WERI-Rb-1 (cell line): ENCODE data around the gene MAB21L1.

Source experiments
- DNase-seq: peaks from one replicate; pipeline ENCODE4 v3.0.0-alpha.2; 2020
- H3K27ac ChIP-seq: fragments of 250-450 bp; sonication (Bioruptor Pico); 2 replicates; pipeline ENCODE4 v1.5.1; 2020; ENCODE audit warnings: mild to moderate bottlenecking, moderate library complexity
- H3K27me3 ChIP-seq: fragments of 250-450 bp; sonication (Bioruptor Pico); 2 replicates; pipeline ENCODE4 v1.5.1; 2021; ENCODE audit warnings: mild to moderate bottlenecking, low read depth, moderate library complexity; ENCODE audit not compliant: insufficient read depth, severe bottlenecking
- H3K36me3 ChIP-seq: fragments of 250-450 bp; sonication (Bioruptor Pico); 2 replicates; pipeline ENCODE4 v1.5.1; 2020; ENCODE audit warnings: mild to moderate bottlenecking, moderate library complexity
- H3K4me3 ChIP-seq: 2 replicates; pipeline ENCODE4 v1.5.1; 2011; ENCODE audit warnings: low read depth, mild to moderate bottlenecking, control low read depth, low read length
- H3K9me3 ChIP-seq: fragments of 250-450 bp; sonication (Bioruptor Pico); 2 replicates; pipeline ENCODE4 v1.5.1; 2021; ENCODE audit warnings: mild to moderate bottlenecking, moderate library complexity; ENCODE audit not compliant: severe bottlenecking
- TF ChIP-seq, protein P1 (sequence below): IDR thresholded peaks from 2 replicates; pipeline ENCODE4 v1.5.1; 2011; ENCODE audit warnings: low read depth, mild to moderate bottlenecking, control low read depth, inconsistent platforms, low read length

The MAB21L1 gene

DNA sequence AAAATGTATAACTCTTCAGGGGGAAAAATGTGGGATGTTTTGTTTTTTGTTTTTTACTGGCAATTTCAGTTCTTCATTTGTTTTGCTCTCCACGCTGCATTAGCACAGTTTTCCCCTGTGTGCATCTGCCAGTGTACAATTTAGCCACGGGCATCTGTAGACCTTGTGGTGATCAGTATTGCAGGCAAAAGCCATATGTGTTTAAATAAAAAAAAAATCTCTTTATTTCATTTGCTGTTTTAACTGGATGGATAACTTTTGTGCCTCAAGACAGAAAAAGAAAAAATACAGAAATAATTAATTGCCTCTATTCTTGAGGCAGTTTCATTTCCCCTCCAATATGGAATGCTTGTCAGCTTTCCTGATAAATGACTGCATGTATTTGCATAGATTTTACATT, 7.9 kb upstream of the MAB21L1 start:
- no peak for DNase-seq
- H3K27me3 ChIP-seq: no peaks in the 10 kb centered on the region
- no peak overlapping the region for H3K4me3 ChIP-seq
- H3K36me3 ChIP-seq: no peaks in the 10 kb centered on the region
- H3K27ac ChIP-seq: peak overlapping the region; percentile 66
- TF ChIP-seq, protein P1, sequence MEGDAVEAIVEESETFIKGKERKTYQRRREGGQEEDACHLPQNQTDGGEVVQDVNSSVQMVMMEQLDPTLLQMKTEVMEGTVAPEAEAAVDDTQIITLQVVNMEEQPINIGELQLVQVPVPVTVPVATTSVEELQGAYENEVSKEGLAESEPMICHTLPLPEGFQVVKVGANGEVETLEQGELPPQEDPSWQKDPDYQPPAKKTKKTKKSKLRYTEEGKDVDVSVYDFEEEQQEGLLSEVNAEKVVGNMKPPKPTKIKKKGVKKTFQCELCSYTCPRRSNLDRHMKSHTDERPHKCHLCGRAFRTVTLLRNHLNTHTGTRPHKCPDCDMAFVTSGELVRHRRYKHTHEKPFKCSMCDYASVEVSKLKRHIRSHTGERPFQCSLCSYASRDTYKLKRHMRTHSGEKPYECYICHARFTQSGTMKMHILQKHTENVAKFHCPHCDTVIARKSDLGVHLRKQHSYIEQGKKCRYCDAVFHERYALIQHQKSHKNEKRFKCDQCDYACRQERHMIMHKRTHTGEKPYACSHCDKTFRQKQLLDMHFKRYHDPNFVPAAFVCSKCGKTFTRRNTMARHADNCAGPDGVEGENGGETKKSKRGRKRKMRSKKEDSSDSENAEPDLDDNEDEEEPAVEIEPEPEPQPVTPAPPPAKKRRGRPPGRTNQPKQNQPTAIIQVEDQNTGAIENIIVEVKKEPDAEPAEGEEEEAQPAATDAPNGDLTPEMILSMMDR: no peak
- no peaks in the 10 kb centered on the region for H3K9me3 ChIP-seq

DNA sequence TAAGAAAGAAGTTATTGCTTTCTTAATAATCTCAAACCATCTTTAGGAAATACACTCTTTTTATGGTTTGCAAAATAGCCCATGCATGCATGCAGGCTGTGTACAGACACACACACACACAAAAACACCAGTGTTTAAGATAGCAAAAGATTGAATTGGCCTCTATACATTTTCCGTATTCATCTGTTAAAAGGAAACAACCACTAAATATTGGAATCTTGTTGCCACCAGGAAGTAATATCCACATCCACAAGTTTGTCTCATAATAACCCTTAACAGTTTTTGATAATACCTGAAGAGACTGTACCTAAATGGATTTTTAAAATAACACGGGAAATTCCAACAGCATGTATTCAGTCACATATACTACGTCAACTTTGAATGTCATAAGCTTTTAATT, 7.3 kb upstream of the MAB21L1 start:
- H3K4me3 ChIP-seq: no peak overlapping the region
- TF ChIP-seq, protein P1: no peak
- no peak for DNase-seq
- H3K27me3 ChIP-seq: no peaks in the 10 kb centered on the region
- H3K9me3 ChIP-seq: no peaks in the 10 kb centered on the region
- no peaks in the 10 kb centered on the region for H3K36me3 ChIP-seq
- H3K27ac ChIP-seq: peak overlapping the region; percentile 56

DNA sequence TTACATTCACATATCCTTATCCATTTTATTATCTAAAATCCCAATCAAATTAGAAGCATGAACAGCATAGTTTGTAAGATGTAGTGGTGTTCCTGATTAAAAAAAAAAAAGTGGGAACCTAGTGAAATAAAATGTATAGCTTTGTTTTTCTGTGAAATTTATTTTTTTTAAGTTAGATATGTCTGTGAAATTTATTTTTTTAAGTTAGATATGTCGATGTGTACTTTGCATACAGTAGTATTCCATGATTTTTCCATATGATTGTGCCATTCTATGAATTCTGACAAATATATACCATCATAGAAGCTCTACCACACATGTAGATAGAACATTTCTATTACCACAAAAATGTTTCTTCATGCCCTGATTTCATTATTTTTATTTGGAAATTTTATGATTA, 6.0 kb upstream of the MAB21L1 start:
- H3K36me3 ChIP-seq: no peaks in the 10 kb centered on the region
- TF ChIP-seq, protein P1: no peak
- no peaks in the 10 kb centered on the region for H3K27me3 ChIP-seq
- DNase-seq: no peak
- H3K4me3 ChIP-seq: no peak overlapping the region
- peak overlapping the region; percentile 45 for H3K27ac ChIP-seq
- no peaks in the 10 kb centered on the region for H3K9me3 ChIP-seq

DNA sequence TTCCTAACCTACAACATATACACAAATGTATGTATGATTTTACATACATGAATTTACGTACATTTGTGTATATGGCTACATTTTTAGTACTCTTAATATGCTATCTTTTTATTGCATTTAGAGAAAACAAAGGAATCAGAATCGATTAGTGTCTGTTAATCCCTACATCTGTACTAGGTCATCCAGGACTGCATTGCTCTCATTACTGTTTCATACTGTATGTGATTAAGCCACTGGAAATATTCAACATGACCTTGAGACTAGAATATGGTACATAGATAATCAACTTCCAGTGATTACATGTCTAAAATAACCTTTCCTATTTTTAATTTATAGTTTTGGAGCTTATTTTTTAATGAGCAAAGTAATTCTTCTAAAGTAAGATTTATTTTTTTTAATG, 5.3 kb upstream of the MAB21L1 start:
- no peak overlapping the region for H3K4me3 ChIP-seq
- no peaks in the 10 kb centered on the region for H3K27me3 ChIP-seq
- H3K27ac ChIP-seq: peak overlapping the region; percentile 97
- H3K36me3 ChIP-seq: no peaks in the 10 kb centered on the region
- no peak for DNase-seq
- TF ChIP-seq, protein P1: no peak
- H3K9me3 ChIP-seq: no peaks in the 10 kb centered on the region

DNA sequence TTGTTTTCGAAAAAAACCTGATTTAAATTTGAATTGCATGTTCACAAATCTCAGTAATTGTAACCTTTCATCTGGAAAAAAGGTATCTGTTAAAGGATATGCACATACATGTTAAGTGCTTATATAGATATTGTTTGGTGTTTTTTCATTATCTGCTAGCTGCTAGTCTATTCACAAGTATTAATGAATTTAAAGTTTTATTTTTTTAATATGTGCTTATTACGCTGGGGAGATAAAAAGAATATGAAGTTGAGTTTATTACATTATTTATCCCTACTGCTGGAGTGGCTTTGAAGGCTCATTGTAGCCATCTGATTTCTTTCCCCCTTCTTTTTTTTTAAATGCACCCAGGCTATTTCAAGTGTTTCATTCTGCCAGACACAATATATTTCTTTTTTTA, 3.9 kb upstream of the MAB21L1 start:
- Histone ChIP-seq H3K9me3 (no peaks in the 10 kb centered on the region), H3K27ac (peak overlapping the region; percentile 97), H3K36me3 (peaks cover 7% of the 10 kb centered on the region), H3K4me3 (peak overlapping the region; percentile 56), H3K27me3 (no peaks in the 10 kb centered on the region)
- DNase-seq: no peak
- TF ChIP-seq, protein P1: no peak

DNA sequence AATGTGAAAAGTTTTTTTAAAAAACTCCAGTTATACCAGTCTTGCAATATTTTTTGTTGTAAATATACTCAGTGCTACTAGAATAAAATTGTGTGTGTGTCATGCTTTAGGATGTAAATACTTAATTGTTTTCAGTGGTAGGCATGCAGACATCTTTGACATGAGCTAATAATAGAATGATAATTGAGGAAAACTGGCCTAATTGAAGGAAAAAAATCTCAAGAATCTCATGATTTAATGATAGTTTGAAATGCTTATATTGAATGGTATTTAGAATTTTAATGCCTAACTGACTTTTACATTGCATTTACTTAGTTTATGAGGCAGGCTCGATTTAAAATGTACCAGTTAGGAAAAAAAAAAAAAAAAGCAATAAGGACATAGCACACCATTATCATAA, 3.2 kb upstream of the MAB21L1 start:
- DNase-seq: no peak
- no peaks in the 10 kb centered on the region for H3K27me3 ChIP-seq

More for the DNA sequence above, 3.2 kb upstream of the MAB21L1 start:
- TF ChIP-seq, protein P1: no peak
- H3K36me3 ChIP-seq: peaks cover 13% of the 10 kb centered on the region
- peak overlapping the region; percentile 56 for H3K4me3 ChIP-seq
- H3K27ac ChIP-seq: peak overlapping the region; percentile 97
- H3K9me3 ChIP-seq: no peaks in the 10 kb centered on the region
